ENCODE data around the gene GPNMB.
A peak's percentile ranks its signal among the peaks of the same experiment; 100 is the strongest.

DNA sequence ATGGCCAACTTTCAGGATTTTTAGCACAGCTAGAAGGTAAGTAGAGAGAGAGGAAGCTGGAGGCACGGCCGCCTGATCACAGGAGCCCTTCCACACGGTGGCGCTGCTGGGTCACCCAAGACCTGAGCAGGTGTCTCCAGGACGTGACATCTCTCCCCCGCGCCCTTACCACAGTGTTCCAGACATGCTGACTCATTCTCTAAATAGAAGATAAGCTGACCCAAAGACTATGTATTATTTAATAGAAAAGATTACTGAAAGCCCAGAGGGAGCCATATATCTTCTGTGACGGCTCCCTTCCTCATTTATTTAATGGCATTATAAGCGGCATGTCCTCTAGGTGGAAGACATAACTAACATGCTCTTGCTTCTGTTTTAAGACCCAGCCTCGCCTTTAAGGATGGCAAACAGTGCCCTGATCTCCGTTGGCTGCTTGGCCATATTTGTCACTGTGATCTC, 26.6 kb downstream of the GPNMB start:
- no peak for TF ChIP-seq POLR2A (IDR thresholded peaks at IDR 0.05; ENCODE audit: low read depth, low read length)
- peak; percentile 28; the same call in 1 of the 2 replicates for TF ChIP-seq MAFK (IDR thresholded peaks at IDR 0.05; ENCODE audit: low read depth, low read length)
- TF ChIP-seq, protein P1, sequence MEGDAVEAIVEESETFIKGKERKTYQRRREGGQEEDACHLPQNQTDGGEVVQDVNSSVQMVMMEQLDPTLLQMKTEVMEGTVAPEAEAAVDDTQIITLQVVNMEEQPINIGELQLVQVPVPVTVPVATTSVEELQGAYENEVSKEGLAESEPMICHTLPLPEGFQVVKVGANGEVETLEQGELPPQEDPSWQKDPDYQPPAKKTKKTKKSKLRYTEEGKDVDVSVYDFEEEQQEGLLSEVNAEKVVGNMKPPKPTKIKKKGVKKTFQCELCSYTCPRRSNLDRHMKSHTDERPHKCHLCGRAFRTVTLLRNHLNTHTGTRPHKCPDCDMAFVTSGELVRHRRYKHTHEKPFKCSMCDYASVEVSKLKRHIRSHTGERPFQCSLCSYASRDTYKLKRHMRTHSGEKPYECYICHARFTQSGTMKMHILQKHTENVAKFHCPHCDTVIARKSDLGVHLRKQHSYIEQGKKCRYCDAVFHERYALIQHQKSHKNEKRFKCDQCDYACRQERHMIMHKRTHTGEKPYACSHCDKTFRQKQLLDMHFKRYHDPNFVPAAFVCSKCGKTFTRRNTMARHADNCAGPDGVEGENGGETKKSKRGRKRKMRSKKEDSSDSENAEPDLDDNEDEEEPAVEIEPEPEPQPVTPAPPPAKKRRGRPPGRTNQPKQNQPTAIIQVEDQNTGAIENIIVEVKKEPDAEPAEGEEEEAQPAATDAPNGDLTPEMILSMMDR (conservative IDR thresholded peaks at IDR 0.05; ENCODE audit: low read depth, low read length), result peak; percentile 86
- TF ChIP-seq CEBPB (IDR thresholded peaks at IDR 0.05; ENCODE audit: low read depth, low read length), result no peak
- TF ChIP-seq RFX5 (IDR thresholded peaks at IDR 0.05; ENCODE audit: low read depth, low read length), result no peak
- peak; percentile 87 for TF ChIP-seq NFE2L2 (IDR thresholded peaks at IDR 0.05; ENCODE audit: low read depth, low read length)
